HepG2 (cell line): ENCODE results near the gene PRSS53. TPM values are rescaled to one million over a fixed set of nuclear protein-coding genes. Genes with fewer than 3 reads are reported as not detected.

Source experiments
- ESRRA ChIP-seq: sonication (generic); formaldehyde crosslinking; IDR thresholded peaks from 2 replicates; pipeline ENCODE4 v1.5.1; 2020; ENCODE audit warnings: mild to moderate bottlenecking, low read depth, missing genetic modification reagents
- GATAD1 ChIP-seq: IDR thresholded peaks from 2 replicates; pipeline ENCODE4 v1.6.1; 2016; ENCODE audit warnings: missing genetic modification reagents, missing compliant biosample characterization
- HCFC1 ChIP-seq: fragments of 150-350 bp; IDR thresholded peaks from 2 replicates; pipeline ENCODE4 v1.6.1; 2014; ENCODE audit warnings: low read depth, low read length
- HHEX ChIP-seq: IDR thresholded peaks from 2 replicates; pipeline ENCODE4 v1.6.1; 2016; ENCODE audit warnings: control low read depth
- HIVEP1 ChIP-seq: sonication (generic); formaldehyde crosslinking; IDR thresholded peaks from 2 replicates; pipeline ENCODE4 v1.4.0; 2020; ENCODE audit warnings: mild to moderate bottlenecking, missing genetic modification reagents
- HNF4G ChIP-seq, 2 experiments: sonication (generic) in 1 of 2; formaldehyde crosslinking in 1 of 2; IDR thresholded peaks; 2 replicates each; pipeline versions ENCODE4 v1.4.0 to v1.6.1; 2011 to 2020; ENCODE audit warnings: borderline replicate concordance in 2 of 2, low read depth in 2 of 2, mild to moderate bottlenecking in 2 of 2, low read length in 1 of 2, missing genetic modification reagents in 1 of 2, moderate library complexity in 1 of 2
- MAZ ChIP-seq, 2 experiments: sonication (generic) in 1 of 2; formaldehyde crosslinking in 1 of 2; IDR thresholded peaks; 2 replicates each; pipeline versions ENCODE4 v1.5.0 to v1.6.1; 2012 to 2020; ENCODE audit warnings: low read depth in 2 of 2, mild to moderate bottlenecking in 2 of 2, borderline replicate concordance in 1 of 2, improper control_type of control experiment in 1 of 2, low read length in 1 of 2, missing genetic modification reagents in 1 of 2, moderate library complexity in 1 of 2
- MIER3 ChIP-seq: IDR thresholded peaks from 2 replicates; pipeline ENCODE4 v1.6.1; 2016; ENCODE audit warnings: missing compliant biosample characterization, borderline replicate concordance
- MXD4 ChIP-seq: IDR thresholded peaks from 2 replicates; pipeline ENCODE4 v1.6.1; 2016; ENCODE audit warnings: mild to moderate bottlenecking, missing biosample characterization, missing genetic modification reagents
- NFE2L1 ChIP-seq: sonication (generic); formaldehyde crosslinking; IDR thresholded peaks from 2 replicates; pipeline ENCODE4 v1.4.0; 2020; ENCODE audit warnings: missing genetic modification reagents, mild to moderate bottlenecking, borderline replicate concordance
- NR3C1 ChIP-seq: sonication (generic); formaldehyde crosslinking; IDR thresholded peaks from 2 replicates; pipeline ENCODE4 v1.4.0; 2020; ENCODE audit warnings: missing genetic modification reagents
- PRMT3 ChIP-seq: sonication (generic); formaldehyde crosslinking; IDR thresholded peaks from 2 replicates; pipeline ENCODE4 v1.8.1; 2022; ENCODE audit warnings: low read depth, mild to moderate bottlenecking, moderate library complexity, missing genetic modification reagents, borderline replicate concordance
- RORA ChIP-seq: sonication (generic); formaldehyde crosslinking; IDR thresholded peaks from 2 replicates; pipeline ENCODE4 v1.5.0; 2020; ENCODE audit warnings: mild to moderate bottlenecking, missing genetic modification reagents, moderate library complexity
- SALL2 ChIP-seq: sonication (generic); formaldehyde crosslinking; IDR thresholded peaks from 2 replicates; pipeline ENCODE4 v1.8.1; 2023; ENCODE audit warnings: mild to moderate bottlenecking, missing genetic modification reagents, inconsistent platforms
- SMYD3 ChIP-seq: sonication (generic); formaldehyde crosslinking; IDR thresholded peaks from 2 replicates; pipeline ENCODE4 v1.8.1; 2023; ENCODE audit warnings: mild to moderate bottlenecking, missing genetic modification reagents
- SNAPC5 ChIP-seq: sonication (generic); formaldehyde crosslinking; IDR thresholded peaks from 2 replicates; pipeline ENCODE4 v1.8.1; 2023; ENCODE audit warnings: mild to moderate bottlenecking, missing genetic modification reagents, borderline replicate concordance
- TMF1 ChIP-seq: sonication (generic); formaldehyde crosslinking; IDR thresholded peaks from 2 replicates; pipeline ENCODE4 v1.8.1; 2022; ENCODE audit warnings: low read depth, missing genetic modification reagents
- ZBTB38 ChIP-seq: sonication (generic); formaldehyde crosslinking; IDR thresholded peaks from 2 replicates; pipeline ENCODE4 v1.5.1; 2020; ENCODE audit warnings: mild to moderate bottlenecking, missing genetic modification reagents
- ZNF367 ChIP-seq: sonication (generic); formaldehyde crosslinking; IDR thresholded peaks from 2 replicates; pipeline ENCODE4 v1.4.0; 2020; ENCODE audit warnings: missing genetic modification reagents, borderline replicate concordance
- ZNF569 ChIP-seq: sonication (generic); formaldehyde crosslinking; IDR thresholded peaks from 2 replicates; pipeline ENCODE4 v1.5.0; 2020; ENCODE audit warnings: mild to moderate bottlenecking, missing genetic modification reagents, moderate library complexity, borderline replicate concordance
- ZNF572 ChIP-seq: sonication (generic); formaldehyde crosslinking; IDR thresholded peaks from 2 replicates; pipeline ENCODE4 v1.5.1; 2020; ENCODE audit warnings: mild to moderate bottlenecking, missing genetic modification reagents
- ZNF713 ChIP-seq: sonication (generic); formaldehyde crosslinking; IDR thresholded peaks from 2 replicates; pipeline ENCODE4 v1.4.0; 2020; ENCODE audit warnings: mild to moderate bottlenecking, missing genetic modification reagents
- ZNF761 ChIP-seq: sonication (generic); formaldehyde crosslinking; conservative IDR thresholded peaks from 2 replicates; pipeline ENCODE4 v1.4.0; 2020; ENCODE audit warnings: mild to moderate bottlenecking, missing genetic modification reagents
- ZNF883 ChIP-seq: sonication (generic); formaldehyde crosslinking; IDR thresholded peaks from 2 replicates; pipeline ENCODE4 v1.5.1; 2020; ENCODE audit warnings: mild to moderate bottlenecking, missing genetic modification reagents; ENCODE audit errors: not compliant biosample characterization
- polyA plus RNA-seq, 8 experiments: library from polyadenylated mRNA; depleted of rRNA in 3 of 8; stranded (reverse) in 7 of 8; unstranded in 1 of 8; fragments of >200 nt; fragmentation: Illumina TruSeq in 4 of 8; extraction: Trizol in 4 of 8; gene quantifications; 2 replicates each; pipeline versions ENCODE4 v1.2.1 to v1.2.3, GENCODE V29; 2011 to 2016; ENCODE audit warnings: low read depth in 4 of 8, missing spikeins in 1 of 8, mixed read lengths in 1 of 8; ENCODE audit not compliant: insufficient read depth in 1 of 8
- total RNA-seq, 5 experiments: library from RNA; depleted of rRNA; stranded (reverse); fragments of >200 nt; fragmentation: Illumina TruSeq; extraction: Trizol; gene quantifications; 2 replicates each; pipeline ENCODE4 v1.2.3, GENCODE V29; 2016; ENCODE audit warnings: low read depth in 1 of 5
- TF ChIP-seq, protein P1 (sequence below): sonication (generic); formaldehyde crosslinking; conservative IDR thresholded peaks from 2 replicates; pipeline ENCODE4 v1.4.0; 2020; ENCODE audit warnings: missing genetic modification reagents
- TF ChIP-seq, protein P2 (sequence below): sonication (generic); formaldehyde crosslinking; IDR thresholded peaks from 2 replicates; pipeline ENCODE4 v1.4.0; 2020; ENCODE audit warnings: mild to moderate bottlenecking, missing genetic modification reagents

PRSS53 gene
- total and polyA plus RNA-seq, 2 of the 13 experiments (the other 11 are each of a cell fraction or from before 2014, with no cell fraction given) = 2.2 to 7.4 TPM

DNA sequence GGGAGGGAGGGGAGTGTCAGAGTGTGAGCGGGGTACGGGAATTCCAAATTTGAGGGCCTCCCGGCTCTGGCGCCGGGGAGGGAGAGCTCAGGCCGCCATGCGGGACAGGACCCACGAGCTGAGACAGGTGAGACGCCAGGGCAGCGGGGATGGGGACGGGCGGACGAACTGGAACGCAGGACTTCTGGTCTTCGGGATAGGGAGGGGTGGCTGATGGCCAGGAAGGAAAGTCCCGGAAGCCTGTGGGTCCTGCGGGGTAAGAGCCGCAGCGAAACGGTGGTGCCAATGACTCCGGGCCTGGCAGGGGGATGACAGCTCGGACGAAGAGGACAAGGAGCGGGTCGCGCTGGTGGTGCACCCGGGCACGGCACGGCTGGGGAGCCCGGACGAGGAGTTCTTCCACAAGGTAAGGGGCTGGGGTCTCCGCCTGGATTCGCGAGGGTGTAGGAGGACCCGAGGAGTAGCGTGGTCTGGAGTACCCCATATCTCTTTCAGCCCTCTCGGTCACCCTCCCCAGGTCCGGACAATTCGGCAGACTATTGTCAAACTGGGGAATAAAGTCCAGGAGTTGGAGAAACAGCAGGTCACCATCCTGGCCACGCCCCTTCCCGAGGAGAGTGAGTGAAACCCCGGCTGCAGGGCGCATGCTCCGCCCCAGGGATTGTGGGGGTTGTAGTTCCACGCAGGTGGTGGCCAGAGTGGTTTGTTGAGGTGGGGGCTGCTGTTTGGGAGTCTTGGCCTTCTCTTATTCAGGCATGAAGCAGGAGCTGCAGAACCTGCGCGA lies 54.8 kb downstream of the PRSS53 start (continued):
- TF ChIP-seq PRMT3 (CRISPR knock-in tag) (no peak), NR3C1 (CRISPR knock-in tag) (no peak), ZNF572 (CRISPR knock-in tag) (peak; percentile 82), ZBTB38 (CRISPR knock-in tag) (no peak), SMYD3 (CRISPR knock-in tag) (no peak), SALL2 (CRISPR knock-in tag) (peak; percentile 92), ESRRA (CRISPR knock-in tag) (0 out of 2 replicates have a peak, but pooled peaks have one; percentile 35), HCFC1 (peak; percentile 94), HIVEP1 (CRISPR knock-in tag) (peak; percentile 42), ZNF367 (CRISPR knock-in tag) (no peak), TMF1 (no peak), ZNF569 (CRISPR knock-in tag) (no peak), MIER3 (peak; percentile 57), HHEX (CRISPR knock-in tag) (no peak), SNAPC5 (no peak), RORA (CRISPR knock-in tag) (no peak), GATAD1 (CRISPR knock-in tag) (peak; percentile 68), ZNF713 (peak; percentile 2; the same call in 1 of the 2 replicates), ZNF761 (CRISPR knock-in tag) (no peak), HNF4G (IDR thresholded peaks at IDR 0.05; ENCODE audit: borderline replicate concordance, low read depth, low read length) (peak; percentile 74), HNF4G (CRISPR knock-in tag; IDR thresholded peaks at IDR 0.05; ENCODE audit: borderline replicate concordance, low read depth) (peak; percentile 12; the same call in 1 of the 2 replicates), MXD4 (CRISPR knock-in tag) (no peak), MAZ (IDR thresholded peaks at IDR 0.05; ENCODE audit: borderline replicate concordance, low read depth, low read length) (0 out of 2 replicates have a peak, but pooled peaks have one; percentile 59), MAZ (CRISPR knock-in tag; IDR thresholded peaks at IDR 0.05; ENCODE audit: low read depth) (peak; percentile 55), NFE2L1 (0 out of 2 replicates have a peak, but pooled peaks have one; percentile 17), ZNF883 (no peak)
- TF ChIP-seq, protein P1, sequence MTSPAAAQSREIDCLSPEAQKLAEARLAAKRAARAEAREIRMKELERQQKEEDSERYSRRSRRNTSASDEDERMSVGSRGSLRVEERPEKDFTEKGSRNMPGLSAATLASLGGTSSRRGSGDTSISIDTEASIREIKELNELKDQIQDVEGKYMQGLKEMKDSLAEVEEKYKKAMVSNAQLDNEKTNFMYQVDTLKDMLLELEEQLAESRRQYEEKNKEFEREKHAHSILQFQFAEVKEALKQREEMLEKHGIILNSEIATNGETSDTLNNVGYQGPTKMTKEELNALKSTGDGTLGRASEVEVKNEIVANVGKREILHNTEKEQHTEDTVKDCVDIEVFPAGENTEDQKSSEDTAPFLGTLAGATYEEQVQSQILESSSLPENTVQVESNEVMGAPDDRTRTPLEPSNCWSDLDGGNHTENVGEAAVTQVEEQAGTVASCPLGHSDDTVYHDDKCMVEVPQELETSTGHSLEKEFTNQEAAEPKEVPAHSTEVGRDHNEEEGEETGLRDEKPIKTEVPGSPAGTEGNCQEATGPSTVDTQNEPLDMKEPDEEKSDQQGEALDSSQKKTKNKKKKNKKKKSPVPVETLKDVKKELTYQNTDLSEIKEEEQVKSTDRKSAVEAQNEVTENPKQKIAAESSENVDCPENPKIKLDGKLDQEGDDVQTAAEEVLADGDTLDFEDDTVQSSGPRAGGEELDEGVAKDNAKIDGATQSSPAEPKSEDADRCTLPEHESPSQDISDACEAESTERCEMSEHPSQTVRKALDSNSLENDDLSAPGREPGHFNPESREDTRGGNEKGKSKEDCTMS (CRISPR knock-in tag) = no peak
- TF ChIP-seq, protein P2, sequence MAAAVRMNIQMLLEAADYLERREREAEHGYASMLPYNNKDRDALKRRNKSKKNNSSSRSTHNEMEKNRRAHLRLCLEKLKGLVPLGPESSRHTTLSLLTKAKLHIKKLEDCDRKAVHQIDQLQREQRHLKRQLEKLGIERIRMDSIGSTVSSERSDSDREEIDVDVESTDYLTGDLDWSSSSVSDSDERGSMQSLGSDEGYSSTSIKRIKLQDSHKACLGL = peak; percentile 15; the same call in 1 of the 2 replicates
